H1 (cell line): Measurements from ENCODE around the gene CDC5L. TPM values are rescaled to one million over a fixed set of nuclear protein-coding genes. Genes with fewer than 3 reads are reported as not detected.

ENCODE experiments used
- CTCF ChIA-PET: fragments of 300-600 bp; sonication (Branson Sonifier 250); formaldehyde crosslinking; loops from one replicate; lab custom pipeline; 2021; ENCODE audit not compliant: partially characterized antibody; lab: Charles Lee
- POLR2A ChIA-PET: fragments of 300-600 bp; sonication (Branson Sonifier 250); formaldehyde crosslinking; loops from one replicate; lab custom pipeline; 2021; ENCODE audit warnings: inconsistent platforms; ENCODE audit not compliant: partially characterized antibody; lab: Charles Lee
- DNase-seq, 2 experiments: peaks; one replicate each; pipeline versions ENCODE4 v3.0.0 to v3.0.0-alpha.2; 2010 to 2022; ENCODE audit warnings: low spot score in 2 of 2, low read depth in 1 of 2, mixed read lengths in 1 of 2
- FAIRE-seq: peaks from 2 replicates; lab custom pipeline; 2011; peaks lifted over from hg19 to GRCh38; lab: Jason Lieb, UNC
- H2AFZ ChIP-seq: 2 replicates; pipeline ENCODE4 v1.8.1; 2012; ENCODE audit warnings: low read length, inconsistent platforms
- H2AK5ac ChIP-seq: 2 replicates; pipeline ENCODE4 v1.6.1; 2013; ENCODE audit warnings: low read depth, low read length
- H2BK120ac ChIP-seq: replicated peaks from 2 replicates; pipeline ENCODE3; 2013; ENCODE audit warnings: low read depth, low read length, inconsistent platforms
- H2BK12ac ChIP-seq: 2 replicates; pipeline ENCODE4 v1.6.1; 2013; ENCODE audit warnings: low read depth, low read length
- H2BK15ac ChIP-seq: 2 replicates; pipeline ENCODE4 v1.6.1; 2013; ENCODE audit warnings: low read length
- H2BK20ac ChIP-seq: 2 replicates; pipeline ENCODE4 v1.6.1; 2013; ENCODE audit warnings: low read length
- H2BK5ac ChIP-seq: 2 replicates; pipeline ENCODE4 v1.6.1; 2013; ENCODE audit warnings: low read depth, low read length
- H3K14ac ChIP-seq: 2 replicates; pipeline ENCODE4 v1.6.1; 2013; ENCODE audit warnings: inconsistent platforms; ENCODE audit not compliant: insufficient read length
- H3K18ac ChIP-seq: 2 replicates; pipeline ENCODE4 v1.6.1; 2013; ENCODE audit warnings: low read length; ENCODE audit errors: extremely low read depth
- H3K23ac ChIP-seq: 2 replicates; pipeline ENCODE4 v1.6.1; 2013; ENCODE audit warnings: inconsistent platforms; ENCODE audit not compliant: insufficient read length
- H3K23me2 ChIP-seq: 2 replicates; pipeline ENCODE4 v1.6.1; 2013; ENCODE audit warnings: low read depth, low read length
- H3K27ac ChIP-seq: 2 replicates; pipeline ENCODE4 v1.6.1; 2011; ENCODE audit warnings: low read depth, low read length, inconsistent platforms
- H3K27me3 ChIP-seq, 4 experiments: replicated peaks in 1 of 4; 1 replicate in 1 of 4; 2 replicates in 3 of 4; pipeline versions ENCODE4 v1.6.1 to v1.8.1; 2011 to 2013; ENCODE audit warnings: low read length in 3 of 4, mild to moderate bottlenecking in 3 of 4, inconsistent platforms in 2 of 4, mixed read lengths in 2 of 4, moderate library complexity in 1 of 4; ENCODE audit not compliant: control insufficient read depth in 3 of 4, insufficient read depth in 3 of 4; ENCODE audit errors: extremely low read depth in 1 of 4
- H3K36me3 ChIP-seq, 4 experiments: 2 replicates each; pipeline versions ENCODE4 v1.6.1 to v1.8.1; 2011 to 2013; ENCODE audit warnings: mild to moderate bottlenecking in 4 of 4, low read length in 3 of 4, moderate library complexity in 2 of 4, control low read depth in 1 of 4, inconsistent platforms in 1 of 4; ENCODE audit not compliant: insufficient read depth in 4 of 4, control insufficient read depth in 2 of 4
- H3K4ac ChIP-seq: replicated peaks from 2 replicates; pipeline ENCODE3; 2013; ENCODE audit warnings: low read length, low read depth, mixed read lengths, inconsistent platforms; ENCODE audit not compliant: insufficient read length
- H3K4me1 ChIP-seq, 4 experiments: replicated peaks in 1 of 4; 1 replicate in 1 of 4; 2 replicates in 3 of 4; pipeline versions ENCODE4 v1.6.1 to v1.8.1; 2011 to 2013; ENCODE audit warnings: low read length in 3 of 4, inconsistent platforms in 2 of 4, mixed read lengths in 1 of 4; ENCODE audit not compliant: insufficient read depth in 4 of 4, control insufficient read depth in 3 of 4
- H3K4me2 ChIP-seq, 2 experiments: 2 replicates each; pipeline versions ENCODE4 v1.6.1 to v1.8.1; 2011 to 2013; ENCODE audit warnings: low read depth in 2 of 2, low read length in 2 of 2, control low read depth in 1 of 2, inconsistent platforms in 1 of 2, mild to moderate bottlenecking in 1 of 2; ENCODE audit not compliant: insufficient read depth in 1 of 2
- H3K4me3 ChIP-seq, 4 experiments: fragments of 200-600, 300-600 bp in 1 of 4; sonication (generic), shearing (Covaris generic), sonication (Bioruptor Twin) in 1 of 4; 2 replicates each; pipeline versions ENCODE4 v1.5.1 to v1.8.1; 2011 to 2016; ENCODE audit warnings: low read length in 4 of 4, low read depth in 3 of 4, control low read depth in 2 of 4, inconsistent platforms in 2 of 4, mild to moderate bottlenecking in 2 of 4, mixed read lengths in 1 of 4, moderate library complexity in 1 of 4; ENCODE audit not compliant: insufficient read depth in 2 of 4; ENCODE audit errors: extremely low read depth in 1 of 4
- H3K56ac ChIP-seq: replicated peaks from 2 replicates; pipeline ENCODE3; 2013; ENCODE audit warnings: low read depth, mild to moderate bottlenecking, mixed read lengths, low read length, inconsistent platforms; ENCODE audit not compliant: insufficient read length
- H3K79me1 ChIP-seq: 2 replicates; pipeline ENCODE4 v1.6.1; 2013; ENCODE audit warnings: low read depth, low read length, control low read depth
- H3K79me2 ChIP-seq, 2 experiments: 2 replicates each; pipeline versions ENCODE4 v1.6.1 to v1.8.1; 2012 to 2013; ENCODE audit warnings: low read length in 2 of 2, mild to moderate bottlenecking in 2 of 2, inconsistent platforms in 1 of 2; ENCODE audit not compliant: insufficient read depth in 2 of 2, control insufficient read depth in 1 of 2
- H3K9ac ChIP-seq, 4 experiments: replicated peaks in 1 of 4; 1 replicate in 1 of 4; 2 replicates in 3 of 4; pipeline versions ENCODE4 v1.6.1 to v1.8.1; 2011 to 2013; ENCODE audit warnings: low read depth in 3 of 4, low read length in 3 of 4, control low read depth in 2 of 4, mild to moderate bottlenecking in 2 of 4, moderate library complexity in 2 of 4, inconsistent platforms in 1 of 4; ENCODE audit errors: extremely low read depth in 1 of 4
- H3K9me3 ChIP-seq, 2 experiments: 2 replicates each; pipeline versions ENCODE4 v1.6.1 to v1.8.1; 2012 to 2013; ENCODE audit warnings: mild to moderate bottlenecking in 2 of 2, moderate library complexity in 2 of 2, control low read depth in 1 of 2, inconsistent platforms in 1 of 2, low read depth in 1 of 2, low read length in 1 of 2, mixed read lengths in 1 of 2; ENCODE audit not compliant: insufficient read depth in 2 of 2
- H4K20me1 ChIP-seq, 2 experiments: replicated peaks in 1 of 2; 2 replicates each; pipeline versions ENCODE3 to v1.8.1; 2011 to 2013; ENCODE audit warnings: inconsistent platforms in 2 of 2, low read length in 2 of 2, mild to moderate bottlenecking in 1 of 2; ENCODE audit not compliant: insufficient read depth in 2 of 2, control insufficient read depth in 1 of 2
- H4K5ac ChIP-seq: 2 replicates; pipeline ENCODE4 v1.6.1; 2013; ENCODE audit warnings: low read length, low read depth, mixed read lengths, inconsistent platforms; ENCODE audit not compliant: insufficient read length
- H4K8ac ChIP-seq: 2 replicates; pipeline ENCODE4 v1.8.0; 2013; ENCODE audit warnings: mild to moderate bottlenecking, moderate library complexity, low read length, inconsistent platforms; ENCODE audit not compliant: insufficient read depth; ENCODE audit errors: extremely low read depth
- H4K91ac ChIP-seq: replicated peaks from 2 replicates; pipeline ENCODE3; 2013; ENCODE audit warnings: low read length, mixed read lengths, inconsistent platforms; ENCODE audit not compliant: insufficient read length
- SIX5 ChIP-seq: IDR thresholded peaks from 2 replicates; pipeline ENCODE4 v1.6.1; 2011; ENCODE audit warnings: mild to moderate bottlenecking, low read depth, low read length
- WGBS, 2 experiments: shearing (Covaris generic) in 1 of 2; methylation state at CpG; one replicate each; pipeline versions ENCODE4 v1.1.6 to v1.1.7; 2013 to 2015; ENCODE audit warnings: low lambda C conversion rate in 2 of 2, mixed read lengths in 2 of 2, inconsistent platforms in 1 of 2, low coverage in 1 of 2, missing lambda C conversion rate in 1 of 2; ENCODE audit not compliant: insufficient replicate concordance in 2 of 2, insufficient coverage in 1 of 2, insufficient read length in 1 of 2; ENCODE audit errors: extremely low coverage in 1 of 2, missing lambda C conversion rate in 1 of 2; 5-methylcytosine and 5-hydroxymethylcytosine counted together
- polyA plus RNA-seq, 7 experiments: library from polyadenylated mRNA; depleted of rRNA in 3 of 7; stranded (reverse) in 5 of 7; unstranded in 2 of 7; fragments of >200 nt in 5 of 7; fragments of 200-250 nt in 2 of 7; gene quantifications; 1 replicate in 5 of 7; 2 replicates in 1 of 7; 4 replicates in 1 of 7; pipeline versions ENCODE4 v1.2.1 to v1.2.3, GENCODE V29; 2011 to 2013; ENCODE audit warnings: missing spikeins in 2 of 7, mixed read lengths in 2 of 7
- total RNA-seq: library from RNA; stranded (reverse); fragmentation: NEBNext Ultra II Directional; extraction: Animal tissue kit (Norgen Biotek cat#: 25700); gene quantifications from 2 replicates; pipeline ENCODE4 v1.2.1, GENCODE V29; 2021

CDC5L gene
- total and polyA plus RNA-seq, 2 of the 8 experiments (the other 6 are each of a cell fraction or from before 2014, with no cell fraction given): 8.4 to 32.8 TPM

- no peak overlapping the region for H3K56ac ChIP-seq
- no peaks in the 10 kb centered on the region for H3K79me2 ChIP-seq
- ChIA-PET CTCF (interaction anchor here (0.5 to 2.5 kb wide), 2 partner anchors 11 to 177 kb away, joined by 3 to 14 read pairs; no protein-coding TSS in a partner anchor), POLR2A (no interaction called here)
- no peak overlapping the region for H3K4me2 ChIP-seq
- no peak for TF ChIP-seq SIX5
- H4K5ac ChIP-seq: no peak overlapping the region
- H2BK12ac ChIP-seq: no peak overlapping the region
- H3K14ac ChIP-seq: no peak overlapping the region
- no peak overlapping the region for H3K9ac ChIP-seq
- no peaks in the 10 kb centered on the region for H3K27me3 ChIP-seq
- no peaks in the 10 kb centered on the region for H3K79me1 ChIP-seq
- no peaks in the 10 kb centered on the region for H3K23me2 ChIP-seq
- H3K36me3 ChIP-seq: no peaks in the 10 kb centered on the region
- H4K91ac ChIP-seq: no peak overlapping the region
- no peak overlapping the region for H3K4me3 ChIP-seq
- WGBS, 2 experiments: 88% methylated on average over 9 of the region's 9 CpGs; no CpG with 5 or more reads in 1 of the 2 experiments
- no peaks in the 10 kb centered on the region for H4K20me1 ChIP-seq
- no peak overlapping the region for H2BK120ac ChIP-seq
- no peak overlapping the region for H3K27ac ChIP-seq
- H2AFZ ChIP-seq: no peak overlapping the region
- no peak overlapping the region for H2AK5ac ChIP-seq
- FAIRE-seq (no peak), DNase-seq (peak in 1 of 2 experiments; percentile 24)
- H2BK20ac ChIP-seq: no peak overlapping the region
- no peak overlapping the region for H4K8ac ChIP-seq
- H3K9me3 ChIP-seq: no peaks in the 10 kb centered on the region
- no peak overlapping the region for H2BK5ac ChIP-seq
- peaks cover 0 to 2% (median 0%) of the 10 kb centered on the region in 4 experiments; a peak in 1 of 7 replicates for H3K4me1 ChIP-seq
- H3K18ac ChIP-seq: no peak overlapping the region
- H3K4ac ChIP-seq: no peak overlapping the region
- no peak overlapping the region for H2BK15ac ChIP-seq
- no peak overlapping the region for H3K23ac ChIP-seq
Observed at GRCh38 chr6:44496665-44497369, 109.3 kb downstream of the CDC5L start.
